DMS114 treated with DMSO at 0.1 percent for 48 hours (cell line): ENCODE data around the gene ACTN4.

Experiments
- DNase-seq: peaks from one replicate; lab custom pipeline; 2025; ENCODE audit not compliant: unreplicated experiment; lab: John Stamatoyannopoulos, UW

The ACTN4 gene

DNA sequence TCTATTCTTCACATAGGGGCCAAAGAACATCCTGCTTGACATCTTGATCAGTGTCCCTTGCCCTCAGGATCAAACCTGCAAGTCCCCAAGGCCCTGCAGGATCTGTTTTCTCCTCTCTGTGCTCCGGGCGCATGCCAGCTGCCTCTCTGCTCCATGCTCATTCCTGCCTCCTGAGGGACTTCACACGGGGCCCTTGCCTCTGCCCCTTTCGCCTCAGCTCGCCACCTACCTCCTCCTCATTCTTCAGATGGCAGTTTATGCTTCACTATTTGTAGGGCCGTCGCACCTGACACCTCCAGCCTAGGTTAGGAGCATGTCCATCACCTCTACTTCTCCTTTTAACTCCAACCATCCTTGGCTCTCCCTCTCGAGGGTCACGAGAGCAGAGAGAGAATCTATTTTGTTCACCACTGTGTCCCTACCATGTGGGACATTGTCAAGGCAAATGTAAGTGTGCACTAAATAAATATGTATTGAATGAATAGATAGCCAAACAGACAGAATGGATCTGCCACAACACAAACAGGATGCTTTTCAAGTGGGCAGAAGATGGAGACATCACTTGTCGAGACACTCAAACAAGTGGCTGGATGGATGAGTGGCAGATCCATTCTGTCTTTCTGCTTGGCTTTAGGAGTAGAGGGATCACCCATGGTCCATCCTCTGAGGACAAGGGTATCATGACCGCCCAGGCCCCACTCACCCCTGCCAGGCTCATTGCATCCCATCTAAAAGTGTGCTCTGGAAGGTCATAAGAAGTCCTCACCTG is 29.6 kb downstream of the ACTN4 start:
- DNase-seq = no peak

DNA sequence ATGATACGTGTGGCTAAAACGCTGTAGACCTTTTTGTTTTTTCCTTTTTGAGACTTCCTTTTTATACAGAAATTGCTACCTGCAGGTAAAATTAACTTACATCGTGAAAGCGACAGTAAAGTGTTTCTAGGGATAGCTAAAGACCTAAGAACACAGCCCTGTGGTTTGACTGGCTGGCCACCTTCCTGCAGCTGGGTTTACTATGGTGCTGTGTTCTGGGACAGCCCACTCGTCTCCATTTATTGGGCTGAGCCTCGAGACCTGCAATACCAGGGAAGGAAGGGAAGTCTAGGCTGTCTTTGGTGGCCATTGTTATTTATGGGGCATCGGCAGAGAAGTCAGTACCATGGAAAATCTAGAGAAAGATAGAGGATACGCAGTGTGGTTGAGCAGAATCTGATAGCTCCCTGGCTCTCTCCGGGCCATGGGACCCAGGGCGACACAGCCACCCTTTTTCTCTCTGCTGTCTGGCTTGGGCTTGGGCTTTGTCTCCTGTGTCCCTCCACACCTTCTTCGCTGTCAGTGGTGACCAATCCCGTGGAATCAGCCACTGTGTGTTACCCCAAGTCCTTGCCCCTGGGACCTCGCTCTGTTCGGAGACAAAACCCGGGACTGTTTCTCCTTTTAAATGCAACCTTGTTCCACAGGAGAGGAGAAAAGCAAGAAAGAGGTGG is 30.9 kb downstream of the ACTN4 start:
- DNase-seq = no peak

DNA sequence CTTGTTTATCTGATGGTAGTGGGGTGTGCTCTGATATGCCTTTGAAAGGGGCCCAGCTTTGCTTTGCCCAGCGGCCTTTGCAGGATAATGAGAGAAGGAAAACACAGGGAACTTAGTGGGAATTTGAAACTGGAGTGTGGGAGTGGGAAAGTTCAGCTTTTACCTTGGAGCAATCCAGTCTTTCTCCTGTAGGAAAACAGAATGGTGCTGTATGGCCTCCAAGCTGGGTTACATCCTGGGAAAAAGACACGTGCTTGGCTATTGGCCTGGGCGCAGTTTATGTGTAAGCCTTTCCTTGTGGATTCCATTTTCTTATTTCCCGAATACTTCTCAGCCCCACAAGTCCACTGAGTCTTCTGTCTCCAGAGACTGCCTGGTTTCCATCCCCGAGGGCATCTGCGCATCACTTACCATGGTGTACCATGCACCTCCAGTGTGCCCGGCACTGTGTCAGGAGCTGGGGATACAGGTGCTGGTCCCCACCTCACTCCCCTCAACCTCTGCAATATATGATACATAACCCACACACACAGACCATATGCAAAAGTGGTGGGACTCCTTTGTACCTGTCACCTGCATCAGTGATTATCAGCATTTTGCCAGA is 31.5 kb downstream of the ACTN4 start:
- DNase-seq = no peak

DNA sequence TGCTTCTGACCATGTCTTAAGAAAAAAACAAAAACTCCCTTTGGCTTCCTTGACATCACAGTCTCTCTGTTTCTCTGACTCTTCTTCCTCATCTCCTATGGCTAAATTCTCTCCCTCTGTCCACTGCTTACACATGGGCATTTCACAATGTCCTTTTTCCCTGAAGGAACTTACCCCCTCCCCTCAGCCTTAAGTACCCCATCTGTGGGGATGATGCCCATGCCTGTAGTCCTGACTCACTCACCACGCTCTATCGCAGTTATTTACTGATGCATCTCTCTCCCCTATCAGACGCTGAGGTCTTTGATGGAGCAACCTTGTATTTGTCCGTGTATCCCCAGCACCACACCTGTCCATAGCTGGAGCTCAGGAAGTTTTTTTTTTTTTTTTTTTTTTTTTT is 32.4 kb downstream of the ACTN4 start:
- no peak for DNase-seq

DNA sequence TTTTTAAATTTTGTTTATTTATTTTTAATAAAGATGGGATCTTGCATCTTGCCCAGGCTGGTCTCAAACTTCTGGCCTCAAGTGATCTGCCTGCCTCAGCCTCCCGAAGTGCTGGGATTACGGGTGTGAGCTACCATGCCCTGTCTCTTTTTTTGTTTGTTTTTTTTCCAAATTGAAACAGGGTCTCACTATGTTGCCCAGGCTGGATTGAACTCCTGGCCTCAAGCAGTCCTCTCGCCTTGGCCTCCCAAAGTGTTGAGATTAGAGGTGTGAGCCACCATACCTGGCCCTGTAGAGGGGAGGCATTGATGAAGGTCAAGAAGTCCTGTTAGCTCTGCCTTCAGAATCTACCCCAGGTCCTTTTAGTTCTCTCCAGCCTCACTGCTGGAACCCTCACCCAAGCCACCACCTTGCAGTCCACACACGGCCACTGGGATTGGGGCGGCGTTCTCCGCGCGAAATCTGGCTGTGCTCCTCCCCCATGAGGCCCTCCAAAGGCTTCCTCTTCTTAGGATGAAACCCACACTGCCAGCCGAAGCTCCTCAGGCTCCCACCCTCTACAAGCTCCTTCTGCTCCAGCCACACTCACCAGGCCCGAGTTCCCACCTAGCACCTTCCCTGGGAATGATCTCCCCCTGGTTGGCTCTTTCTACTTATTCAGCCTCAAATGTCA is 34.9 kb downstream of the ACTN4 start:
- no peak for DNase-seq

DNA sequence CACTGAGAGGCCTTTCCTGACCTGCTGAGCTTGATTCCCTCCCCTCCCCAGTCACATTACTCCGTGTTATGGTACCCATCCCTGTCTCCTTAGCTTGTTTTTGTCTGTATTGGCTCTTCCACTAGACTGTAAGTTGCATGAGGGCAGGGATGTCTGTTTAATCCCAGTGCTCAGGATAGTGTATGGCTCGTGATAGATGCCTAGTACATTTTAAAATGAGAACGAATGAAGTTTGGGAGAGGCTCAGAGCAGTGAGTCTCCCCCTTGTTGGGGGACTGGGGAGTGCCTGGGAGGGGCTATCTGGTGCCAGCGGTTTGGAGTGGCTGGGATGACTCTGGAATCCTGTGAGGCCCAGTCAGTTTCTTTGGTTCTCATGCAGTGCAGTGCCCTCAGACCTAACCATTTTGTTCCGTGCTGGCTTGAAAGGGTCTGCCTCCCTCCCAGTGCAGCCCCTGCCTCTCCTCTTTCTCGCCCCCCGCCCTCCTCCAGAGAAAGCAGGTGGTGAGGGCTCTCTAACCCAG is 35.5 kb downstream of the ACTN4 start:
- no peak for DNase-seq

DNA sequence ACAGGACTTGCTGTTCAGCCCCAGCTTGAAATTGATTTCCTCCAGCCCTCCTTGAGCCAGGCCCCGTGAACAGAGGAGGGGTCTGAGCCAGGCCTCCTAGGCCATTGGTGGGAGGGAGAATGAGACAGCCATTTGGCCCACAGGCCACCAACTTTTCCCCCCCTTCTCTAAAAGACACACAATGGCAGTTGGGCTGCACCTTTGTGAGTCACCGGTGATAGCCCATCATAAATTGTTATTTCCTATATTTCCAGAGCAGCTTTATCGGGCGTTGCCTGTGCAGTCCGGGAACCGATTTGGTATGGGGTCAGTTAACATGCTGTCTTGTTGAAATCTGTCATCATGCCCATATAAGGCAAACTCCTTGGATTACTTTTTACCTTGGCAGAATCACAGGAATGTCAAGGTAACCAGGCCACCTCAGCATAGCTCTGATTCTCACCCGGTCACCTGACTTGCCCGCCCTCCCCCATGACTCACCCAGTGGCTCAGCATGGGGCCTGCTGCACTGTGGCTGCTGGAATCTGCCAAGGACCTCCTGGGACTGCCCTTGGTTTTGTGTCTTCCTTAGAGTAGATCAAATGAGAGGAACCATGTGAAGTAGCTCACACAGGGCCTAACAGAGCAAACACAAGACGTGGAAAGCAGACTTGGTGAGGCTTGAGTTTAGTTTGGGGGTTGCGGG is 36.1 kb downstream of the ACTN4 start:
- no peak for DNase-seq

DNA sequence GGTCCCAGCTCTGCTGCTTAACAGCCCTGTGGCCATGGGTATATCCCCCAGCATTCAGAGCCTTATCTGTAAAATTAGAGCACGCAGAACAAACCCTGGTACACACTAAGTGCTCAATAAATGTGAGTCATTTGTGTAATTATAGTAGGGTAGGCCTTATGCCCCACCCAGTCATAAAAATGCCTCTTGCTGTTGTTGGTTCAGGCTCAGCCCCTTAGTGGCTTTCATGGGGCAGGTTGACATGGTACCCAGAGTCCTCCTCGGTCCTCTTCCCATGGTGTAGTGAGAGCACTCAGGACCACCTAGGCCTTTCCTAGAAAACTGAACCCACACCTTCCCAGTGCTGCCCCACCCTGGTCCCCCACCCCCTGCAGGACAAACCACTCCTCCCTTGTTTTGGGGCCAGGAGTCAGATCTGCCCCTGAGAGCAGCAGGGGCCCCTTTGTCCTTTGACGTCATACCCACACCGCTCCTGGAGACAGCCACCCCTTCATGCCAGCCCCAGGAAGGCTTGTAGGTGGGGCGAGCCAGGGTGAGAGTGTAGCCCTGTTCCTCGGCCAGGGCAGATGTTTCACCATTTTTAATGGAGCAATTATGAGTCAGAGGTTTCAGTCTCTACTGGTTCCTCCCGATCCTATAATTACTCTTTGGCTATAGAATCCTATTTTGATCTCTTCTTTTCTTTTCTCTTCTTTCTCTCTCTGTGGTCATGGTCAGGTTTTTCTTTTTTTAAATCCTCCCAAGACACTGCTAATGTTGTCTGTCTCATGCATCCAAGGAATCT is 36.8 kb downstream of the ACTN4 start:
- DNase-seq = no peak

DNA sequence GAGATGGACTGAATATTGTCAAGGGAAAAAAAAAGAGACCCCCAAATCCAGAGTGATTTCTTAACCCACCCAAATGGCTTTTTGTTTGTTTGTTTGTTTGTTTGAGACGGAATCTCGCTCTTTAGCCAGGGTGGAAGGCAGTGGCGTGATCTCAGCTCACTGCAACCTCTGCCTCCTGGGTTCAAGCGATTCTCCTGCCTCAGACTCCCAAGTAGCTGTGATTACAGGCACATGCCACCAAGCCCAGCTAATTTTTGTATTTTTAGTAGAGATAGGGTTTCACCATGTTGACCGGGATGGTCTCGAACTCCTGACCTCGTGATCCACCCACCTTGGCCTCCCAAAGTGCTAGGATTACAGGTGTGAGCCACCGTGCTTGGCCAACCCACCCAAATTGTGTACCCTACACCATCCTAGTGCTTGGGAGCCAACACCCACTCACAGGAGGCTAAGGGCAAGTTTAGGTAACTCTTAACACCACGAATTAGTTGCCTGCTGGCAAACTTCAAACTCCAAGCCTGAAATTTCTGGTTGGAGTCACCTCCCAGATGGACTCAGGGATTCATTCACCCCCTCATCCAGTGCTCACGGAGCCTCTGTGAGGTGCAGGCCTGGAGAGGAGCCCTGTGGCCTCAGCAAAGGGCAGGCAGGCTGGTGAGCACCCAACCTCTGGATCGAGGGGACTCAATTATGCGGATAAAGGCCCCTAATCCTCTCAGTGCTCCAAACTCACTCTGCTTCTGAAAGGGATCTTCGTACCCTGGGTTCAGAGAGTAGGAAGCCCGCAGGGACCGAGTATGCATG is 37.6 kb downstream of the ACTN4 start:
- no peak for DNase-seq

DNA sequence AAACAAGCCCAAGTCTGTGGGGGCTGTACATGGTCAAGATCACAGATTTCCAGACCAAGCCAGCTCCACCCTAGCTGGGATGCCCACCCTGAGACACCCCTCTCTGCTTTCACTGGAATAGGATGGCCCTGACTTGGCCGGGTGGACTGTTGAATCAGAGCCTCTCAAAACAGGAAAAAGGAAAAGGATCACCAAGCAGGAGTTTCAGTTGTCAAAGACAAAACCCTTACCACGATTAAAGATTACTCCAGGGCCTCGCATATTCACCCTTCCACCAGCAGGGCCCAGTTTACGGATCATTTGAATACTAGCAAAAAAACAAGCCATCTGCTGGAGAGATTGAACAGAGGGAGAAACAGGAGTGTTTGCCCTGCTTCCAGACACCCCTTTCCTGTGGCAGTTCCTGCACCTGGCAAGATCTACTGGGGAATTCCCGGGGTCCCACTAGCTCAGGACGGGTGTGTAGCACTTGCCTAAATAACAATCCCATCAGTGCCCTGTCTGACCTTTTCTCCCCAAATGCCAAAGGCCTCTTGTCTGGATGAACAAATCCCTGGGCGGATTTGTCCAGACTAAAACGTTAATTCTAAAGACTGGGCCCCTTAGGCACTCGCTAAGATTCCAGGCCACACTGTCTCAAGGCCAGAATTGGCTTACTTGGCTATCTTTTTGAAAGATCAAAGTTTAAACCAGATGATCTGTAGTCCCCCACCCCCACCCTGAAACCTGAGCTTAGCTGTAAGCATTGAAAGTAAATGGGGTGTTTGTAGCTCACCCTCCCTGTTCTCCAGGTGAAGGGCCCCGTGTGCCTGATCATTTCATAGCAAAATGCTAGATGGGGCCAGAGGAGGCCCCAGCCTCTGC is 38.4 kb downstream of the ACTN4 start:
- peak; percentile 23 for DNase-seq

DNA sequence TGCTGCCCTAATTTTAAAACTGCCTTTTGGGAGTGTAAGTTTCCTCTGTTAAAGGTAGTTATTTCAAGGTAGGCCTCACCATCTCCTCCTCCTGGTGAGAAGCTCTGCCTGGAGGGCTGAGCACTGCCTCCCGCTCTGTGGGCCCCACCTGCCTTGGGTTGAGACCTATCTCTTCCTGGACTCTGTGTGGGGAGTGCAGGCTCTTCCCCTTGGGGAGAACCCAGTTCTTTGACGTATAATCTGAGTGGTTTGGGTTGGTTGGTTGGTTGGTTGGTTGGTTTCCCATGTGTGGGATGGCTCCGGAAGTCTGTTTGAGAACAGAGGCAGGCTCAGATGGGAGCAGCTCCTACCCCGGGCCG is 39.1 kb downstream of the ACTN4 start:
- DNase-seq = no peak

DNA sequence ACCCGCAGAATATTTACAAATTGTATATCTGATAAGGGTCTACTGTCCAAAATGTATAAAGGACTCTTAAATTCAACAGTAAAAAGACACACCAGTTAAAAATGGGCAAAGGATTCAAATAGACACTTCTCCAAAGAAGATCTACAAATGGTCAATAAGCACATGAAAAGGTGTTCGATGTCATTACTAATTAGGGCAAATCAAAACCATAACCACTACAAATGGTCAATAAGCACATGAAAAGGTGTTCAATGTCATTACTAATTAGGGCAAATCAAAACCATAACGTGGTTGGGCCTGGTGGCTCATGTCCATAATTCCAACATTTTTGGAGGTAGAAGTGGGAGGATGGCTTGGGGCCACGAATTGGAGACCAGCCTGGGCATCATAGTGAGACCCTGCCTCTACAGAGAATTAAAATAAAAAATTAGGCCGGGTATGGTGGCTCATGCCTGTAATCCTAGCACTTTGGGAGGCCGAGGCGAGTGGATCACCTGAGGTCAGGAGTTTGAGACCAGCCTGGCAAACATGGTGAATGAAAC is 40.5 kb downstream of the ACTN4 start:
- no peak for DNase-seq

DNA sequence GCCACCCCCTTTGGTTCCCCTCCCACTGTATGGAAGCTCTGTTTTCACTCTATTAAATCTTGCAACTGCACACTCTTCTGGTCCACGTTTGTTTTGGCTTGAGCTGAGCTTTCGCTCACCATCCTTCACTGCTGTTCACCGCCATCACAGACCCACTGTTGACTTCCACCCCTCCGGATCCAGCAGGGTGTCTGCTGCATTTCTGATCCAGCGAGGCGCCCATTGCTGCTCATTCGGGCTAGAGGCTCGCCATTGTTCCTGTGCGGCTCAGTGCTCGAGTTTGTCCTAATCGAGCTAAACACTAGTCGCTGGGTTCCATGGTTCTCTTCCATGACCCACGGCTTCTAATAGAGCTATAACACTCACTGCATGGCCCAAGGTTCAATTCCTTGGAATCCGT is 42.7 kb downstream of the ACTN4 start:
- DNase-seq = no peak

DNA sequence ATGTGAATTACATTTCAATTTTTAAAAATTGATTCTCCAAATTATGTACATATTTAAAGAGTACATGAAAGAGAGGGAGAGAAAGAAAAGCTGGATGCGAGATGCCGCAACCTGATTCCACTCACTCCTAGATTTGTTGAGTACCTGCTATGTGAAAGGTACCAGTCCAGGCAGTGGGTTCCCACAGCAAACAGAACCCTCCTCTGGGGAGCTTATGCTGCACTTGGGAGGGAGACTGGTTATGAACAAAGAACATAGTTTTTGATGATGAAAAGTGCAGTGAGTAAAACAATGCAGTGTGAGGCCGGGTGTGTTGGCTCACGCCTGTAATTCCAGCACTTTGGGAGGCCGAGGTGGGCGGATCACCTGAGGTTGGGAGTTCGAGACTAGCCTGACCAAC is 43.4 kb downstream of the ACTN4 start:
- no peak for DNase-seq

DNA sequence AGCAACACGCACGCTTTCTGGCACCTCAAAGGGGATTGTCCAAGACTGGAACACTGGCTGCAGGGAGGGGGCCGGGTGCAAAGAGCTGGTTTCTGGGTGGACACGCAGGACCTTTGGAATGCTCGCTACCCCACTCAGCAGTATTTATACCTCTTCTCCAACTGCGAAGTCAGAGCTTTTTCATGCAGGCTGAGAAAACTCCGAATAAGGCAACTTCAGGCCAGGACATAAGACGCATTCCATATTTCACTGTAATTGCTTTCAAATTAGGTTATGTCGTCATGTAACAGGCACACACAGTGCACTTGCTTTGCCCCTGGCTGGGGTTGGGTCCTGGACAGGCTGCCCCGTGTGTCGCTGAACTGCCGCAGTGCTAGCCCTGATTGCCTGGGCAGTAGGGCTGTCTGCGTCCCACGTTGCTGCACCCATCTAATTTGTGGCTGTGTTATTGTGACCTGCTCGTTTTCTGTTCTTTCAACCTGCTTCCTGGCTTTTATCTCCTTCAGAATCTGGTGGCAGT is 44.5 kb downstream of the ACTN4 start:
- no peak for DNase-seq

DNA sequence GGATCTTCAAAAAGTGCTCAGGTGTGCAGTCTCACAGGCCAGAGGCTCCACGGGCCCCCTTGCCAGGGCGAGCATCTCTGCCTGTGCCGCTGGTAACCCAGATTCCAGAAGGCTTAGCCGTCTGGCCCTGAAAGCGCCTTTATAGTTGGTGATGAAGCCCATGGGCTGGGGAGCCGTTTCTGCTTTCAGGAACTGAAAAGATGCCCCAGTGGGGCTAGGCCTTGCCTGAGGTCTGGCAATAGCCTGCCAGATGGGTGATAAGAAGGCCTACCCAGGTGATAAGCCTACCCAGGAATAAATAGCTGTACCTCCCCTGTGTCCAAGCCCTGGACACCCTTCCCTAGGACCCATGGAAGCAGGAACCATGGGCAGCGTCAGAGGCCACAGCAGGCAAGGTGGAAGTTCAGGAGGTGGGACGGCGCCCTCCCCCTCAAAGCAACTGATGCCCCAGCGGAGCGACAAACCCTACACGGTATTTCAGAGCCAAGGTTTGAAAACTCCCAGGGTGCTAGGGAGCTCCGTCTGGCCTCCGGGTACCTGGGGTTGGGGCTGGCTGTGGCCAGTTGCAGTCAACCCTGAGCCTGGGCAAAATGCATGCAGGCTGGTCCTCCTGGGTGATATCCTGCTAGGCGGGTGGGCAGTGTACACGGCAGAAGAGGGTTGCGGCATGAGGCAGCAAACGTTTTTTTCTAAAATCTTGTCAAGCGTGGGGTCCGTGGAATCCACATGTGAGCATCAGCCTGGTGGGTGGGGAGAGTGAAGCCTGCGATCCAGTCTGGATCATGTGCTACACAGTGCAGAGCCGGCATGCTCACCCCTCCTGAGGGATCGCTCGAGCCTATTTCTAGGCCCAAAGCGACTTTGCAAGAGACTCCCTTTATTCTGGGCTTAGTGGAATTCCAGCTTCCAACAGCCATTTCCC is 45.3 kb downstream of the ACTN4 start:
- no peak for DNase-seq
